H1 (cell line): ENCODE results near the gene WIPF1. TPM values are rescaled to one million over a fixed set of nuclear protein-coding genes. Genes with fewer than 3 reads are reported as not detected.

Experiments used
- KDM1A ChIP-seq: fragments of 200-600, 300-600 bp; sonication (generic); IDR thresholded peaks from 2 replicates; pipeline ENCODE4 v1.7.1; 2016; ENCODE audit warnings: mild to moderate bottlenecking, low read length, borderline replicate concordance
- polyA plus RNA-seq, 7 experiments: library from polyadenylated mRNA; depleted of rRNA in 3 of 7; stranded (reverse) in 5 of 7; unstranded in 2 of 7; fragments of >200 nt in 5 of 7; fragments of 200-250 nt in 2 of 7; gene quantifications; 1 replicate in 5 of 7; 2 replicates in 1 of 7; 4 replicates in 1 of 7; pipeline versions ENCODE4 v1.2.1 to v1.2.3, GENCODE V29; 2011 to 2013; ENCODE audit warnings: missing spikeins in 2 of 7, mixed read lengths in 2 of 7
- small RNA-seq: library from polyadenylated mRNA; stranded (forward); fragments of <200 nt; extraction: miRNeasy Mini kit (QIAGEN cat#:217004); gene quantifications from one replicate; pipeline ENCODE3, GENCODE V24; 2013; ENCODE audit not compliant: insufficient read depth
- total RNA-seq: library from RNA; stranded (reverse); fragmentation: NEBNext Ultra II Directional; extraction: Animal tissue kit (Norgen Biotek cat#: 25700); gene quantifications from 2 replicates; pipeline ENCODE4 v1.2.1, GENCODE V29; 2021

The WIPF1 gene
- total and polyA plus RNA-seq, 2 of the 8 experiments (the other 6 are each of a cell fraction or from before 2014, with no cell fraction given) = 4.7 to 5.2 TPM

DNA sequence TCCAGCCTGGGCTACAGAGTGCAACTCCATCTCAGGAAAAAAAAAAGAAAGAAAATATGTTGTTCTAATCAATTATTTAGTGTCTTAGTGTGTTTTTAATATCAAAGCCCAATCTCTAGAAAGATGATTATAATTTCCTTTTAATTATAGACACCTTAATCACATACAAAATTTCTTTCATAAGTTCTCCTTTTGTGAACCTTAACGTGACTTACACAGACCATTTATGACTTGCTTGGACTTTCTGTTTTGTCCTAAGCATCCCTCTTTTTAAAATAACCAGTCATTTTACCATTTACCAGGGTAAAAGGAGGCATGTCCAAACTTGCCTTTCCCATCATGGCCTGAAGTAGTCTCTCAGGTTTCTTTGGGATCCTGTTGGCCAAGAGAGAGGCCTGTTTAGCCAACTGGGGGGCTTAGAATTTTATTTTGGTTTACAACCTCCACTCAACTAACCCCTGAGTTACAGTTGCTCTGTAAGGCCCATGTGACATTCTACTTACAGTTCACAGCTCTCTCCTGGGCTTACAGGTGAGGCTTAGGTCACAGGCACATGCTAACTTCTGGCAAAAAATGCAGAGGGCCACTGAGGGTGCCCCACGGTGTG is 86.9 kb downstream of the WIPF1 start (continued):
- TF ChIP-seq KDM1A = no peak

Small RNA genes lying within 50 kb of the gene (small RNA-seq; reads per million reads assigned to genes)
- not detected for gene RNU6-5P

Other genes with a start within 250 kb of the WIPF1 start
- gene SCRN3, start 202.1 kb downstream of the WIPF1 start, total RNA-seq = 6.8 and 7.4 TPM in 2 replicates
- 7.8 TPM in 2 replicates for gene SCRN3, start 202.1 kb downstream of the WIPF1 start, polyA plus RNA-seq (2011; rRNA removed)
- gene GPR155, start 110.8 kb downstream of the WIPF1 start, total RNA-seq = 1.1 and 2.1 TPM in 2 replicates
- 0.19 and 0.26 TPM in 2 replicates for gene GPR155, start 110.8 kb downstream of the WIPF1 start, polyA plus RNA-seq (2011; rRNA removed)
- gene CHRNA1, start 166.7 kb upstream of the WIPF1 start, total RNA-seq = 0.15 TPM in 1 of 2 replicates, not detected in the other
- gene CHRNA1, start 166.7 kb upstream of the WIPF1 start, polyA plus RNA-seq (2011; rRNA removed) = 0.11 and 0.17 TPM in 2 replicates